ENCODE results near the gene GABARAP.
A peak's percentile ranks its signal among the peaks of the same experiment; 100 is the strongest.

Gene GABARAP

DNA sequence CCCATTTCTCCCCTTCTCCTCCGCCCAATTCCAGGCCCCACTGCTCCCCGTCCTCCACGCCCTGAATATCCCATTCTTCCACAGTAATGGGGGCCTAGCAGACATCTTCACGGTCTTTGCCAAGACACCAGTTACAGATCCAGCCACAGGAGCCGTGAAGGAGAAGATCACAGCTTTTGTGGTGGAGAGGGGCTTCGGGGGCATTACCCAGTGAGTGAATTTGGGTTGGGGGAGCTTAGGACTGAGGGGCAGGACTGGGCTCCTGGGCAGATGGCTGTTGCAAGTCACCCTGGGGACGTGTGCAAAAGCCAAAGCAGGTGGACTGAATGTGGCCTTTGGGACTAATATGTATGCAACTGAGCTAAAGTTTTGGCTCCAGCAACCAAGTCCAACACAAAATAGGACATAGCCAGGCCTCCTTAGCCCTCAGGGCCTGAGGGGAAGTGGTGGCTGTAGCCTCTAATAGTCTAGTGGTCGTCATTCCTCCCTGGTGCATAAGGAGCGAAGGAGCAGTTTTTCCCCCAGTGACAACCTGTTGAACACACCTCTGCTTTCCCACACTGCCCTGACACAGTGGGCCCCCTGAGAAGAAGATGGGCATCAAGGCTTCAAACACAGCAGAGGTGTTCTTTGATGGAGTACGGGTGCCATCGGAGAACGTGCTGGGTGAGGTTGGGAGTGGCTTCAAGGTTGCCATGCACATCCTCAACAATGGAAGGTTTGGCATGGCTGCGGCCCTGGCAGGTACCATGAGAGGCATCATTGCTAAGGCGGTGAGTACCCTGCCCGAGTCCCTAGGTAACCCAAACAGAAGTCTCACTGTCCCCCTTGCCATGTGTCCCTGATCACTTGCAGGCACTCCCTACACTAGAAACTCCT lies 19.9 kb downstream of the GABARAP start:
- DNase-seq (ENCODE audit: low read depth in 2 of 2), result no peak

- DNase-seq (ENCODE audit: low read depth in 2 of 2), result no peak
Measured at GRCh38 chr17:7221278-7222092, 20.8 kb downstream of the GABARAP start.

GRCh38 chr17:7220593-7221277 lies 21.5 kb downstream of the GABARAP start:
- DNase-seq (ENCODE audit: low read depth in 2 of 2), result no peak

DNA sequence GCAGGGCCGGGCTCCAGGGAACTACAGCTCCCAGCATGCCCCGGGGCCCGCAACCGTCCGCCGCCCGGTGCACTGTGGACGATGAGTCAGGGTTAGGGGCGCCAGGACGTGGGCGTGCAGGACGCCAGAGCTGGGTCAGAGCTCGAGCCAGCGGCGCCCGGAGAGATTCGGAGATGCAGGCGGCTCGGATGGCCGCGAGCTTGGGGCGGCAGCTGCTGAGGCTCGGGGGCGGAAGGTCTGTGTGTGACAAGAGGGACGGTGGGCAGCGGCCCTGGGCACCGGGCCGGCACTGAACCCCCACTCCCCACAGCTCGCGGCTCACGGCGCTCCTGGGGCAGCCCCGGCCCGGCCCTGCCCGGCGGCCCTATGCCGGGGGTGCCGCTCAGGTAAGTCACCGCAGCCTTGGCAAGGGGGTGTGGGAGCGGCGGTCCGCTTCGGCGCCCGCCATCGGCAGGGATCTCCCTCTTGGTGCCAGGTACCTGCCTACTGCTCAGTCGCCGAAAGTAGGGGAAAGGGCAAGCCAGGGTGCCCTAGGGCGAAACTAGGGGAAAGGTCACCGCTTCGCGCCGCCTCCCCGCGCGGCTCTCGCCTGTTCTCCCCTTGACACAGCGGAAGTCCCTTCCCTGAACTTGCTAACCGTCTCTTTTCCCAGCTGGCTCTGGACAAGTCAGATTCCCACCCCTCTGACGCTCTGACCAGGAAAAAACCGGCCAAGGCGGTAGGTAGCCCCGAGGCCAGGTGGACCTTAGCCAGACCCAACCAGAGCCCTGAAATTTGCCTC lies 22.2 kb downstream of the GABARAP start, which contains the start of the genes ACADVL and DLG4:
ACADVL (plus strand) TSS at position 127 of the 781 bp plus-strand sequence; CDS start at position 174, 47 bp downstream.
DLG4 (minus strand) TSS at position 25 of the 781 bp plus-strand sequence.
- peak; percentile 84 to 91 for DNase-seq (ENCODE audit: low read depth in 2 of 2)

- DNase-seq (ENCODE audit: low read depth in 2 of 2), result no peak
Measured at GRCh38 chr17:7219229-7219811, 22.9 kb downstream of the GABARAP start.

GRCh38 chr17:7218758-7219157 lies 23.5 kb downstream of the GABARAP start:
- no peak for DNase-seq (ENCODE audit: low read depth in 2 of 2)

GRCh38 chr17:7218166-7218565 lies 24.1 kb downstream of the GABARAP start:
- DNase-seq (ENCODE audit: low read depth in 2 of 2), result no peak

- no peak for DNase-seq (ENCODE audit: low read depth in 2 of 2)
Measured at GRCh38 chr17:7217113-7217987, 24.9 kb downstream of the GABARAP start.

DNA sequence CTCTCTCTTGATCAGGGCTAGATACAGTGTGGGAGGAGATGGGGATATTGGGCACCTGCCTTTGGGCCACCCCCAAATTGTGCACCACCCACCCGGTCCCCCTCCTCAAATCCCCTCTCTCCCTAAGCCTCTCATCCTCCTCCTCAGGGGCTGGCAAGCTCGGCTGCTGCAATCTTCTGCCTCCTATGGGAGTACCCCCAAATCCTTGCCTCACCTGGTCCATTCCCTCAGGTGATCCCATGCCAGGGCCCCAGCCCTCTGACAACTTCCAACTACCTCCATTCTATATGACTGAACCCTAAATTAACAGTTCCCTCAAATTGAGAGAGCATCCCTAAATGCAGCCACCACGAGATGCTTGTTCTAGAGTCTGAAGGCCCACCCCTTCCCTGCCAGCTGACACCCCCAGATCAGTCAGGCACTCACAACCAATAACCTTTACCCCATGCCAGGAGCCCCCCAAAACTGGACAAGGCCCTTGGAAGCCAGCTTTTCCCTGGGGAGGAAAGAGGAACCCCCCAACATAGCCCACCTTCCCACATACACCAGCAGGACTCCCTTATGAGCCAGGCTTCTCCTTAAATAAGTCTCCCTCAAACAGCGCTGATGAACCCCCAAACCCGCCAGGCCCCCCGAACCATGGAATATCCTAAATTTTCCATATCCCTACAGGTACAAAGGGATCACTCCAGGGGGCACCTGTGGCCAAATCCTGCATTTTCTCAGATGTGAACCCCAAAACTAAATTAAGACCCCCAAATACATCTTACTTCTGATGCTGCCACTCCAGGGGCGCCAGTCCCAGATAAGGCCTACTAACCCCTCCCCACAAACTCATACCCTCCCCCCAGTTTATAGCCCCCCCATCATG lies 25.8 kb downstream of the GABARAP start:
- DNase-seq (ENCODE audit: low read depth in 2 of 2), result no peak

DNA sequence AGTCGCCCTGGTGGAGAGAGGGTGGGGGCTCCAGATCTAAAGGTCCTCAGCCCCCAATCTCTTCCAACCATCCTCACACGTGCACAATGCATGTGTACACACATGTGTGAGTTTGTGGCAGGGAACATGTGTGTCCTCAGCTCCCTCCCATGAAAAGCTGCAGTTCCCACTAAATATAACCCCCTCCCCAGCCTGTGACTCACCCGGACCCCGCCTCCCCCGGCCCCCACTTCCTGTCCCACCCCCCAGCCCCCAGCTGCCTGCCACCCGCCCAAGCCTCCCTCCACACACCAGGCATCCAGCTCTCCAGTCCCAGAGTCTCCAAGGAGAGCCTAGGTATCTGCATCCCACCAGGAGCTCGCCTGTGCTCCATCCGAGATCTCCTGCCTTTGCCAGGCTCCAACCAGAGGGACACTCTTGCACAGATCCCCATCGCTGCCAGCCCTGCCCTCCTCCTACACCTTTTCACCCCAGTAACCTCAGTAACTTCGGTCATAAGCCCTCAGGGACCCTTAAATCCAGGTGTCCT lies 26.5 kb downstream of the GABARAP start:
- no peak for DNase-seq (ENCODE audit: low read depth in 2 of 2)

- DNase-seq (ENCODE audit: low read depth in 2 of 2), result no peak
Measured at GRCh38 chr17:7215136-7215638, 27.1 kb downstream of the GABARAP start.

GRCh38 chr17:7214300-7215135 lies 27.7 kb downstream of the GABARAP start:
- peak; percentile 100 for DNase-seq (ENCODE audit: low read depth in 2 of 2)

GRCh38 chr17:7213895-7214299 lies 28.4 kb downstream of the GABARAP start:
- DNase-seq (ENCODE audit: low read depth in 2 of 2), result no peak

DNA sequence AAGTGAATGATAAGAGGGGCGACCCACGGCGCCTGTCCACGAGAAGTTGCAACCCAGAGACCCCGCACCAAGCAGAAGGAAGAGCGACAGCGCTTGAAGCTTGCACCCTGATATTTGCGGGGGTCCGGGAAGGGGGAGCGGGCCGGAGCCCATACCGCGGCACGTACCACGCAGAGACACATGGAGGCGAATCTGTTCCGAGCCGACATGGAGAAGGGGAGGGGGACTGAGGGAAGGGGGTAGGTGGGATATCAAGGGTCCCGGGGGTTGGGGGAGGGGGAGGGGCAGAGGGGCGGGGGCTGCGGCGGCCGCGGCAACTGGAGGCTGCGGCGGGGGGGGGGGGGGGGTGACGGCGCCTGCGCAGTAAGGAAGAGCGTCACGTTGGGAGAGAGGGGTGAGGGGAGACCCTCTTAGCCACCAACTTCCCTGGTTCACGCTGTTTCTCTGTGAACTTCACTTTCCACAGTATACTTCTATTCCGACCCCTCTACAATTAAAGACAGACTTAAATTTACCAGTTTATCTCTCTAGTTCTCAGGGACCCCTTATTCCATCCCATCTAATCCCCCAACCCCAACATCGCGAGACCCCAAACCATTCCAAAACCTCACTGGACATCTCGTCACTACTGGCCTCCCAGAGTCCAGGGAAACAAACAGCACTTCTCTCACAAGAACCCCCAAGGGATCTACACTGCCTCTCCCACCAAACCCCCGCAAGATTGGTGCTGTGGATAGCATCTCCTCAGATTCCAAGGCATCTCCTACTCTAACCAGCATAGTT lies 30.6 kb downstream of the GABARAP start:
- DNase-seq (ENCODE audit: low read depth in 2 of 2), result no peak

DNA sequence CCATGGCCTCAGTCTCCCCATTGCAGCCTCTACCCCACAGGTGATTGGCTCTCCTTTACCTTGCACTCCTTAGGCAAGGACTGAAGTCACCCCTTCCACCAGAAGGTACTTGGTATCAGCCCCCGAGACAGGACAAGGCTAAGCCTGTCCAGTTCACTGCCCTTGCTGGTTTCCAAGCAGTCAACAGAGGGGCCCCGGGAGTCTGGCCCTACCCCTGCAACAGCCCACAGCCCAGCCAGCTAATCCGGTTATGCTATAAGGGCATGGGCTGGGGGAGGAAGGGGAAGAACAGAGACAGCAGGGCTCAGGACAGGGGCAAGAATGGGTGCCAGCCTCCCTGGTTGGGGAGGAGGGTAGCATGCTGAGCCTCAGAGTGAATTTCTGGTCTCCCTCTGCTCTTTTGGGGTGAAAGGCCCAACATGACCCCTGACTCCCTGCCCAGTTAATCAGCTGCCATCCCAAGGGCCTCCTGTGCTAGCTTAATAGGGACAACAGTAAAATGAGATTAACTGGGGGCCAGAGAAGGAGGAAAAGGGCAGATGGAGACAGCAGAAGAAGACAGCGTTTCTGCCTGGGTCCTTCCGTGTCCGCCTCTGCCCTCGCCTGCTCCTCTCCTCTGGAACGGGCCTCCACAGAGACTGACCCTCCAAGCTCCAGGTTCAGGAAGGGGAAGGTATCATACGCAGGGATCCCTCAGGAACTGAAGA lies 33.3 kb downstream of the GABARAP start:
- DNase-seq (ENCODE audit: low read depth in 2 of 2), result no peak

DNA sequence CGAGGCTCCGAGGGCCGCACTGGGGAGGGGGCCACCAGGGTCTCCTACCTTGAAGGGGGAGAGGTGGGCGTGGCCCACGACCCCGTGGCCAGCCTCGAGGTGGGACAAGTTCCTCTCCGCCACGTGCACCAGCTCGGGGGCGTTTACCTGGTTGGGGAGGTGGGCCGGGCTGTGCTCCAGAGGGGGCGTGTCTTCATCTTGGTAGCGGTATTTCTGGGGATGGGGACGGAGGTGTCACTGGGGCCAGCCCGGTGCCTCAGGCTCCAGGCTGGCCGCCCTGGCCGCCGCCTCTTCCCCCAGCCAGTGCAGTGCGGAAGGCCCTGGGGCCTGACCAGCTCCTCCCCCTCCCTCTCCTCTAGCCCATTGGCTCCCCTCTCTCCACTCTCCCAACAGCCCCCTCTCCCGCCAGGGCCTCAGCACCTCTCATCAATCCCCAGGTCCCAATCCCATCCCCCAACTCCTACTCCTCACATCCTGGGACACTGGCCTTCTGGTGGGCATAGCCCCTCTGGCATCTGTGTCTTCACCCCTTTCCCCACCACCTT lies 34.1 kb downstream of the GABARAP start:
- no peak for DNase-seq (ENCODE audit: low read depth in 2 of 2)

Measured in stimulated activated CD8-positive, alpha-beta memory T cell treated with anti-CD3 and anti-CD28 coated beads, Interleukin-15, amount 100 ng/mL, for 48 hours (primary cell).